ENCODE measurements around the gene IGF1.

IGF1 gene

DNA sequence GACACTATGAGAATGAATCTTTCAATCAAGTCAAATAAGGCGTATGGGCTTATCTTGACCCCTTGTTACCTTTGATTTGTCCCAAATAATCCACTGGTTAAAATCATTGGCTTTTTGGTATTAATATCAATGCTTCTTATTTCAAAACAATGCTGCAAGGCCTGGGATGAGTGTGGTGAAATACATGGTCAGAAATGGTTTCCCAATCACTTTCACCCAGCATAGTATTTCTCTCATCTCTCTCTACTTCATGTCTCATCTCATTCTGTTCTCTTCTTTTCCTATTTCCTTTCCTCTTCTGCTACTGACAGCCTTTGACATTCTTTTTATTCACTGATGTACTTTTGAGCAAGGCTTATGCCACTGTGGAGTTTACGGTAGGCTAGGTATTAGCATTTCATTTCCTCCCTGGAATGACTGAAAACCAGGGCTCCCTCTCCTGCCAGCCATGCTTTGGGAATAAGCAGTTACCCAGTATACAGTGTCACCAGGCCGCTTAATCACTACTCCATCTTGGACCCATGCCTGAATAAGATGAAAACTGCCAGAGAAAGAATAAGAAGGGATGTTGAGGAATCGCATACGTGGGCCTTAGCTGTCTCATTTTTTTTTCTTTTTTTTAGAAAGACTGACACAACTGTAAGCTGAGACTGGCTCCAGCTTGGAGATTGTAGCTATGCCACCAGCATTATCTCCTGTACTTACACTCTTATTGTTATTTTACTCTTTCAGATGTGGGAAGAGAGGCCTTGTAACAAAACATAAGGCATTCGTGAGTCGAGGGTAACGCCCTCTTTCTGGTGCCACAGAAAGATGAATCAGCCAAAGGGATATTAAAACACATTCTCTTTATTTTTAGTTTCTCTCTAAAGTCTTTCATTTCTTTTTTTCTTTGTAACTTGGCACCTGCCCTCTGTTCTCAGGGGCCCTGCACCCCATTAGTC lies 53.5 kb downstream of the IGF1 start:
- no peak overlapping the region for H3K27ac ChIP-seq
- TF ChIP-seq, protein P1, sequence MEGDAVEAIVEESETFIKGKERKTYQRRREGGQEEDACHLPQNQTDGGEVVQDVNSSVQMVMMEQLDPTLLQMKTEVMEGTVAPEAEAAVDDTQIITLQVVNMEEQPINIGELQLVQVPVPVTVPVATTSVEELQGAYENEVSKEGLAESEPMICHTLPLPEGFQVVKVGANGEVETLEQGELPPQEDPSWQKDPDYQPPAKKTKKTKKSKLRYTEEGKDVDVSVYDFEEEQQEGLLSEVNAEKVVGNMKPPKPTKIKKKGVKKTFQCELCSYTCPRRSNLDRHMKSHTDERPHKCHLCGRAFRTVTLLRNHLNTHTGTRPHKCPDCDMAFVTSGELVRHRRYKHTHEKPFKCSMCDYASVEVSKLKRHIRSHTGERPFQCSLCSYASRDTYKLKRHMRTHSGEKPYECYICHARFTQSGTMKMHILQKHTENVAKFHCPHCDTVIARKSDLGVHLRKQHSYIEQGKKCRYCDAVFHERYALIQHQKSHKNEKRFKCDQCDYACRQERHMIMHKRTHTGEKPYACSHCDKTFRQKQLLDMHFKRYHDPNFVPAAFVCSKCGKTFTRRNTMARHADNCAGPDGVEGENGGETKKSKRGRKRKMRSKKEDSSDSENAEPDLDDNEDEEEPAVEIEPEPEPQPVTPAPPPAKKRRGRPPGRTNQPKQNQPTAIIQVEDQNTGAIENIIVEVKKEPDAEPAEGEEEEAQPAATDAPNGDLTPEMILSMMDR (conservative IDR thresholded peaks at IDR 0.05): no peak

DNA sequence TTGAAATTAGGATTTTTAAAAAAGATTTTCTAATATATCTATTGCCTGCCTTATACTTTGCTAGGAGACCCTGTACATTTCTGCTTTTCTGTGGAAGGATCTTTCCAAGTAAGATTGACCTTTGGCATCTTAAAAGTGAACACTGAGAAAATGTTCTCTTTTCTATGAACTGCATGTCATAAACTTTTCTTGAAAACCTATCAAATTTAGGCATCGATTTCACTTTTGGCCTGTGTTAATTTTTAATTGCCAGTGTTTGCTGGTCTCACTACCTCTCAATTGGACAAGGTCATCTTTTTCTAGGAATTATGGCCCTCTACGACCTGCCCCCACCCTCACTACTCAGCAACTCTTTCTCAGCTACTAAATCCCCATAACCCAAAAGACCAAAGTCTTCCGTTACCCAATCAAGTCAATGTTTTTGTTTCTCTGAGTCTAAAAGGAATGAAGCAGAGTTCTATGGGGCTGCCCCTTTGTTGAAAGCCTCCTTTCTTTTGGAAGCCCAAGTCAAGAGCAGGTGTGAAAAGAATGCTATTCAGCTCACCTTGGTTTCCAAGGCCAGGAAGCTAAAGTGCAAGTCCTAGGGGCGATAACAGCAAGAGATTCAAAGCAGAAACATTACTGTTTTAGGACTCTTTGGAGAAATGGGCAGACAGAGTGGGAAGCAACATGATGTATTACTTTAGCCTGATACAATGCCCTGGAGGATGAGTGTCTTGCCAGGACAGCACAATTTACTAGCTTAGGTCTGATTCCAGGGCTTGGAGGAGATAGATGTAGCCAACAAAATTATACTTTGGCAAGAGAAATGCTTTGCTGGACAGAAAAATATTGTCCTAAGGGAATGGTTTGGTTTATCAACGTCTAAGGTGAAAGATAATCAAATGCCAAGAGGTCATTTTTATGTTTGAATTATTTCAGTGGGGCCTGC lies 55.0 kb downstream of the IGF1 start:
- no peak overlapping the region for H3K27ac ChIP-seq
- TF ChIP-seq, protein P1 (conservative IDR thresholded peaks at IDR 0.05): no peak

DNA sequence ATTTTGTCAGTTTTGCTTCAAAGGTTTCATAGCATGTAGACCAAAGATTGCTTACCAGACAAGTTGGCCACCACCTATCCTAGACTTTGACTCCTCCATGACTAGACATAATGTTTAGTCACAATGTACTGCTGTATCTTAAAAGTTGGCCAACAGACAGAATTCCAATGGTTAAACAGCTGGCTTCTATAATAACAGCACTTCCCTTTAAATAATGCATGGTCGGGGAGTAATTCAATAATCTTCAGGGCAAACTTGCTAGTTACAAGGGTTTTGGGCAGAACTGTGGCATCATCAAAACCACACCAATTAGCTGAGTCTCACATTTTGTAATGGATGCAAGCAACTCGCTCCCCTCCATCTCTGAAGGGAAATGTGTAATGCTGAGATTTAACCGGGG lies 56.9 kb downstream of the IGF1 start:
- TF ChIP-seq, protein P1 (conservative IDR thresholded peaks at IDR 0.05): no peak
- no peak overlapping the region for H3K27ac ChIP-seq

DNA sequence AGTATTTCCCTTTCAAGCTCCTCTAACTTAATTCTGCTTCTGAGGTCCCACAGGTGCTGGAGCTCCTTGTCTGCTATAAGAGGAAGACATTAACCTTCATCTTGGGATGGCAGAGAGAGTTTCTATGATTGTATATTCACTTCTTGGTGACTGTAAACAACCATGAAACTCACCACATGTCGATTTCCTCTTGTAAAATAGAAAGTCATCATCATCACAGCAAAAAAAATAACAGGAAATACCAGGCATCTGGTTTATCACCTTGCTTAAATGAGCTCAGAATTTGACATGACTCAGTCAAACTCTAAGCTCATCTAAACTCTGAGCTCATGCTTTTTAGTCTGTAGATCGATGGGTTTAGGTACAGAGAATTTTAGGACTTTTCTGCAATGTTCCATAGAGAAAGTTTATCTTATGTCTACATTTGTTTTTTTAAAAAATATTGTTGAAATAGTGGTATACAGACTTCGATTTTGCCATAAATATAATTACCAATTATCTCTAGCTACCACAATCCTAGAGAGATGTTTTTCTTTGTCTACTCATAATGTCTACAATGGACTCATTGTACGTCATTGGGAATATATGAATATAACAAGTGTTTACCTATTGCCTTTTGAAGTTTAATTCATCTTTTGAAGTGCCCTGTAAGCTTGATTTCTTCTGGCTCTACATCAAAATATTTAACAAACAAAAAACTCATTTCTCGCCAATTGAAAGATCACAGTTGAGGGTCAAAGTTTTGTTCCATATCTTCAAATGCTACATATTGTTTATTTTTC lies 58.4 kb downstream of the IGF1 start:
- TF ChIP-seq, protein P1 (conservative IDR thresholded peaks at IDR 0.05): no peak

DNA sequence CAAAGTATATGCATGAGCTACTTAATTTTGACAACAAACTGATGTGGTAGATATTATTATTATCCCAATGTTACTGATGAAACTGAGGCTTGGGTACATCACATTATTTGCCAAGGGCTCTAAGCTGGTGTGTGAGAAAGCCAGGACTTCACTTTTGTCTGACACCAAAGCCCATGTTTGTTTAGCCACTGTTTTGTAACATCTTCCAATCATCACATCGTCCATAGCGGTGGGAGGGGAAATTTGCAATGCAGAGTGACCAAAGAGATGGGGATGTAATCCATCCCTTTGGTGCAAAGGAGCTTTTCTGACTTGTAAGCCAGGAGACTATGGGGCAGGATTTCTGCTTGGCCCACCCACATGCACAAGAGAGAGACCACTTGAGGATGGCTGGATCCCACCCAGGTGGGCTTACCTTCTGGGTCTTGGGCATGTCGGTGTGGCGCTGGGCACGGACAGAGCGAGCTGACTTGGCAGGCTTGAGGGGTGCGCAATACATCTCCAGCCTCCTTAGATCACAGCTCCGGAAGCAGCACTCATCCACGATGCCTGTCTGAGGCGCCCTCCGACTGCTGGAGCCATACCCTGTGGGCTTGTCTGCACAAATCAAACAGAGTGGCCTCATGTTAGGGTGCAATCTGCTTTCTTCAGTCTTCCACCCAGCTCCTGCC lies 61.1 kb downstream of the IGF1 start:
- TF ChIP-seq, protein P1 (conservative IDR thresholded peaks at IDR 0.05): no peak
- no peak overlapping the region for H3K27ac ChIP-seq

More for the DNA sequence above, 58.4 kb downstream of the IGF1 start:
- H3K27ac ChIP-seq: no peak overlapping the region

DNA sequence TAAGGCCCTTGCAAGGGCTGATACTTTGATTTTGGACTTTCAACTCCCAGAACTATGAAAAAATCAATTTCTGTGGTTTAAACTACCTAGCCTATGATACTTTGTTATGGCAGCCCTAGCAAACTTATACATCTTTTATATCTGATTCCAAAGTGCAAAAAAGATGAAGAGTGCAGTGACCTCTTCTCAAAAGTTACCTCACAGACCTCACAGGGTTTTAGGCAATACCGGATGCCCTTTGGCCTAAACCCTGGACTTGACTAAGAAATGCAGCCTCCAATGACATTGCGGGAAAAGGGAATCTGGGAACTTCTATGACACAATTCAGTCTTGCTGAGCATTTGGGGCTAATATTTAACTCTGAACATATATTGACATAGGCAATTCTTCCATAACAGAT lies 63.3 kb downstream of the IGF1 start:
- H3K27ac ChIP-seq: no peak overlapping the region
- TF ChIP-seq, protein P1 (conservative IDR thresholded peaks at IDR 0.05): no peak
